ENCODE data around the gene PASK. TPM values are rescaled to one million over a fixed set of nuclear protein-coding genes. Genes with fewer than 3 reads are reported as not detected.

PASK gene
- total and polyA plus RNA-seq, 3 donors from 2014 or later, result 48.6 to 57.6 (median 54.0) TPM

DNA sequence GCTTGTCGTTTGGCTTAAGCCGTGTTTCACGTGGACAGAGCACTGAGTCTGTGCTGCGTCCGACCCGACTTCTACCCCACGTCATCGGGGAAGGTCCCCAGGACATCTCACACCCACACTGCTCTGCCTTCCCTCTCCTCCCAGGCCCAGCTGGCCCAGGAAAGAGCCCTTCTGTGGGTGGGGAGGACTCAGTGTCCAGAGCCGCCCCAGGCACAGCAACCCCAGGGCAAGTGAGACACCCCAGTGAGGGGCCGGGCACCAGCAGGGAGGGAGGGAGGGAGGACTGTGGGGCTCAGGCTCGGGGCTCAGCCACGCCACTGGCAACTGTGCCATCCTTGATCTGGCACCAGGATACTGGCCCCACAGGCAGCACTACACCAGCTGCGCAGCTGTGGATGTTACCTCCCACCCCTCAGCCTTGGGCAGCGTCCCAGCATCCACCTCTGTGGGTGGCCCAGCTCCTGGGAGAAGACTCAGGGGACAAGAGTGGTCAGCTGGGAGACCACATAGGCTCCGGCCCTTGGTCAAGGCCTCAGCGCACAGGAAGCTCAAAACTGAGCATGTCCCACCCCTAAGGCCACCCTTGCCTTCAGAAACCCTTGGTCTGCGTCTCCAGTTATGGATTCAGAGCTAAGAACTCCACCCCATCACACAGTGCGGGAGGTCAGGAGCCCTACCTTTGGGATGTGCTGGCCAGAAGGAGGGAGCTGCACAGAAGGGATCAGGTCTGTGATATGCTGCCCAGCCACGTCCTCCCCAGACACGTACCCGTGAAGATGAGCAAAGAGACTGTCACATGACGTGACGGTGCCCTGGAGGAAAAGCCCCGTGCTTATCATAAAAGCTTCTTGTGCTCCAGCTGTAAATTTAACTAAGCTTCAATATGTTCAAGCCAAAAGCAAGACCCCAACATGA is 11.7 kb downstream of the PASK start:
- DNase-seq, result peak; percentile 67
- Histone ChIP-seq H3K36me3 (ENCODE audit: low read depth, missing control alignments) (no peaks in the 10 kb centered on the region), H3K27ac (peak overlapping the region; percentile 47 to 53), H3K4me3 (no peak overlapping the region), H3K9me3 (no peaks in the 10 kb centered on the region), H3K4me1 (peaks cover 37% of the 10 kb centered on the region), H3K27me3 (no peaks in the 10 kb centered on the region)
- WGBS, 2 donors, result 59 to 71% methylated on average over 16 to 22 of the region's 24 CpGs
- intact Hi-C loops (cut with DNase I; ENCODE audit: low total_unique reads), result no loop called here
- TF ChIP-seq, protein P1, sequence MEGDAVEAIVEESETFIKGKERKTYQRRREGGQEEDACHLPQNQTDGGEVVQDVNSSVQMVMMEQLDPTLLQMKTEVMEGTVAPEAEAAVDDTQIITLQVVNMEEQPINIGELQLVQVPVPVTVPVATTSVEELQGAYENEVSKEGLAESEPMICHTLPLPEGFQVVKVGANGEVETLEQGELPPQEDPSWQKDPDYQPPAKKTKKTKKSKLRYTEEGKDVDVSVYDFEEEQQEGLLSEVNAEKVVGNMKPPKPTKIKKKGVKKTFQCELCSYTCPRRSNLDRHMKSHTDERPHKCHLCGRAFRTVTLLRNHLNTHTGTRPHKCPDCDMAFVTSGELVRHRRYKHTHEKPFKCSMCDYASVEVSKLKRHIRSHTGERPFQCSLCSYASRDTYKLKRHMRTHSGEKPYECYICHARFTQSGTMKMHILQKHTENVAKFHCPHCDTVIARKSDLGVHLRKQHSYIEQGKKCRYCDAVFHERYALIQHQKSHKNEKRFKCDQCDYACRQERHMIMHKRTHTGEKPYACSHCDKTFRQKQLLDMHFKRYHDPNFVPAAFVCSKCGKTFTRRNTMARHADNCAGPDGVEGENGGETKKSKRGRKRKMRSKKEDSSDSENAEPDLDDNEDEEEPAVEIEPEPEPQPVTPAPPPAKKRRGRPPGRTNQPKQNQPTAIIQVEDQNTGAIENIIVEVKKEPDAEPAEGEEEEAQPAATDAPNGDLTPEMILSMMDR (IDR thresholded peaks at IDR 0.05), result no peak
- TF ChIP-seq POLR2A (IDR thresholded peaks at IDR 0.05), result no peak

DNA sequence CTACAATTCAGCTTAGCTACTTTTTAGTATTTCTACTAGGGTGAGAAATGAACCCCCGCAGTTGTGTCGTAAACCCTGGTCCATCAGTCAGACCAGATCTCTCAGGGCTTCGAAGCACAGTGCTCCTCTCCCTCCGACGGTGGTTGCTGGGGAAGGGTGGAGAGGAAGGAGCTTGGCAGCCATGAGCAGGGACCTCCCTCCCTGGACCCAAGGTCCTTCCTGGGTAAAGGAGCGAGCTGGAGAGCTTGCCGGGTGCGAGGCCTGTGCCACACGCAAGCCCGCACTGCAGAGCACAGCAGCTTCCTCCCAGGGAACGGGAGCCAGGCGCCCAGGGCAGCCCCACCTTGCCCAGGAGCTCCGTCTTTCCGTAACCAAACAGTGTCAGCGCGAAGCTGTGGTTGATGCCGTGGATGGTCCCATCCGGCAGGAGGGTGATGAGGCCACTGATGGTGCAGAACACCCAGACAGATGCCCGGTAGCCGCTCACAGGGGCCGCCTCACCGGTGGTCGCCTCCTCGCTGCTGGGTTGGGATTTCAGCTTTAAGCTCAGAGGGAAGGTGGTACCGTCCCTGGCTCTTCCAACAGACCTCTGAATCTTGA is 12.5 kb downstream of the PASK start:
- H3K27ac ChIP-seq, result peak overlapping the region; percentile 47 to 53
- no peaks in the 10 kb centered on the region for H3K36me3 ChIP-seq (ENCODE audit: low read depth, missing control alignments)
- no peak for DNase-seq
- peaks cover 37% of the 10 kb centered on the region for H3K4me1 ChIP-seq
- H3K27me3 ChIP-seq, result no peaks in the 10 kb centered on the region
- intact Hi-C loops (cut with DNase I; ENCODE audit: low total_unique reads), result no loop called here
- TF ChIP-seq POLR2A (IDR thresholded peaks at IDR 0.05), result no peak
- TF ChIP-seq, protein P1 (IDR thresholded peaks at IDR 0.05), result no peak
- H3K9me3 ChIP-seq, result no peaks in the 10 kb centered on the region
- H3K4me3 ChIP-seq, result no peak overlapping the region
- 72 to 76% methylated on average over 13 to 23 of the region's 25 CpGs for WGBS, 2 donors

DNA sequence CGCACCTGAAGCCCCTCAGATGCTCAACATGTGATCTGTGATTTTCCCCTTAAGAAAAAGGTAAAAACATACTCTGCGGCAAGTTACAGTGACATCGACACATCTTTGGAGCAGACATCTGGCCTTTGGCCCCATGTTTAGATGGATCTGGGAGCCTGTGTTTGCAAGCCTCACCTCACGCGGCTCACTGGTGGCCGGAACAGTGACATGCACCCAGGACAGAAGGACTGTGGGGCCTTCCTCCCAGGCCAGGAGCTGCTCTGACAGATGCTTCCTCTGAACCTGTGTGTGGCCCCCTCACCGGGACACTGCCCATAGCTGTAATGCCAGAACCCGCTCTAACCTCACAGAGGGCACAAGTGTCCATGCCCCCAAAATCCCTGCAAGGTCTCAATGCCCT is 13.1 kb downstream of the PASK start:
- DNase-seq, result no peak
- intact Hi-C loops (cut with DNase I; ENCODE audit: low total_unique reads), result no loop called here
- H3K27ac ChIP-seq, result peak overlapping the region; percentile 47 to 53
- 80 to 84% methylated on average over 4 to 8 of the region's 8 CpGs for WGBS, 2 donors
- no peak for TF ChIP-seq POLR2A (IDR thresholded peaks at IDR 0.05)
- H3K9me3 ChIP-seq, result no peaks in the 10 kb centered on the region
- peaks cover 37% of the 10 kb centered on the region for H3K4me1 ChIP-seq
- no peaks in the 10 kb centered on the region for H3K36me3 ChIP-seq (ENCODE audit: low read depth, missing control alignments)
- H3K27me3 ChIP-seq, result no peaks in the 10 kb centered on the region
- no peak overlapping the region for H3K4me3 ChIP-seq

DNA sequence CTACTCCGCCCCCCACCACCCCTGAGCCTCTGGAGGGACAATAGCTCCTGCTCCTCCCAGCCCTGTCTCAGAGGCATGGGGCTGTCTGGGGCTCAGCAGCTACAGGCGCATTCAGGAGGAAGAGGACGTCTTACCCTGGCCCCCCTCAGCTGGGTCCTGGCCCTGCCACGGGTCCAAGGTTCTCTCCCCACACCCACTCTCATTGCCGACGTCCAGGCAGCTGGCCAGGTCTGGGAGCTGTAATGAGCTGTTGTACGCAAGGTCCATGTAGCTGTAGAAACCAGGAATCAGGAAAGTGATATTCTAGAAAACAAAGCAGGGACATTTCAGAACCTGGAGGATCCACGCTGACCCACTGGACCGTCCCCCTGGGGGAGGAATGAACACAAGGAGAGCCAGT is 13.5 kb downstream of the PASK start:
- no peaks in the 10 kb centered on the region for H3K27me3 ChIP-seq
- H3K36me3 ChIP-seq (ENCODE audit: low read depth, missing control alignments), result no peaks in the 10 kb centered on the region
- intact Hi-C loops (cut with DNase I; ENCODE audit: low total_unique reads), result no loop called here
- peak; percentile 71 for DNase-seq
- H3K4me3 ChIP-seq, result no peak overlapping the region
- H3K4me1 ChIP-seq, result peaks cover 37% of the 10 kb centered on the region
- peak overlapping the region; percentile 47 to 53 for H3K27ac ChIP-seq
- no peak for TF ChIP-seq POLR2A (IDR thresholded peaks at IDR 0.05)
- TF ChIP-seq, protein P1 (IDR thresholded peaks at IDR 0.05), result no peak
- no peaks in the 10 kb centered on the region for H3K9me3 ChIP-seq
- WGBS, 2 donors, result 57 to 71% methylated on average over 7 to 9 of the region's 9 CpGs

DNA sequence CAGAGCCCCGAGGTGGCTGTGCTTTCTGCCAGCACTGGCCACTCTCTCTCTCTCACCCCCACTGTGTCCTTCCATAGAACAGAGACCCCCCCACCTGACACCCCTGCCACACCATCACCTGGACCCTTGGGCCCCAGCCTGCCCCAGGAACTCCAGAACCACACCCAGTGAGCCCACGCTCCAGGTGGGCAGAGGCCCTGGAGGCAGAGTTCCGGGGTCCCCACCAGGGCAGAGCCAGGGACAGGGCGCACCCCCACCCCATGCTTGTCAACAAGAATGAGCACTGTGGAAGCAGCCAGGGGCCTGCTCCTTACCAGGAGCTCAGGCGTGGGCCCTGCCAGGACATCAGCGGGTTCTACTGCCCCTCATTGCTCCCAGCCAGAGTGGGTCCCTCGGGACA is 14.6 kb downstream of the PASK start:
- TF ChIP-seq, protein P1 (IDR thresholded peaks at IDR 0.05), result no peak
- no peak for TF ChIP-seq POLR2A (IDR thresholded peaks at IDR 0.05)
- Histone ChIP-seq H3K4me1 (peaks cover 37% of the 10 kb centered on the region), H3K9me3 (no peaks in the 10 kb centered on the region), H3K4me3 (no peak overlapping the region), H3K36me3 (ENCODE audit: low read depth, missing control alignments) (no peaks in the 10 kb centered on the region), H3K27me3 (no peaks in the 10 kb centered on the region), H3K27ac (no peak overlapping the region)
- 85 to 86% methylated on average over 1 to 7 of the region's 7 CpGs for WGBS, 2 donors
- intact Hi-C loops (cut with DNase I; ENCODE audit: low total_unique reads), result no loop called here
- DNase-seq, result no peak

Data from testis (tissue), 3 donors.